ENCODE data around the gene MIAT.
"Not testable (repeated sequence)": the region's sequence is repeated elsewhere in the genome, so short reads cannot be mapped to it uniquely, and the experiment has no call there.

The MIAT gene

DNA sequence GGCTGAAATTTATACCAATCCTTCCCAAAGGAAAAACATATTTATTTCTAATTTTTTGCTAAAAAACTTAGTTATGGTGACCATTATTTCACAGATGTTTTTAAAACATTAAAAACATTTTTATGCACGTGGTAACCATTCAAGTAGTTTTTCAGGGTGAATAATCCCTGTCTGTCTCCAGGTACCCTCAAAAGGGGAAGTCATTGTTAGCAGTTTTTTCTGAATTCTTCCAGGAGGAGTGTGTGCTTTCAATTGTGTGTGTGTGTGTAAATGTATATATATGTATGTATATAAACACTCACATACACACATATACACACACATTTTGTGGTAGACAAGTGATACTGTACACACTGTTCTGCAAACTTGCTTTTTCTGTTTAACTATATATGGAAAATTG lies 43.9 kb downstream of the MIAT start:
- no peak for DNase-seq

DNA sequence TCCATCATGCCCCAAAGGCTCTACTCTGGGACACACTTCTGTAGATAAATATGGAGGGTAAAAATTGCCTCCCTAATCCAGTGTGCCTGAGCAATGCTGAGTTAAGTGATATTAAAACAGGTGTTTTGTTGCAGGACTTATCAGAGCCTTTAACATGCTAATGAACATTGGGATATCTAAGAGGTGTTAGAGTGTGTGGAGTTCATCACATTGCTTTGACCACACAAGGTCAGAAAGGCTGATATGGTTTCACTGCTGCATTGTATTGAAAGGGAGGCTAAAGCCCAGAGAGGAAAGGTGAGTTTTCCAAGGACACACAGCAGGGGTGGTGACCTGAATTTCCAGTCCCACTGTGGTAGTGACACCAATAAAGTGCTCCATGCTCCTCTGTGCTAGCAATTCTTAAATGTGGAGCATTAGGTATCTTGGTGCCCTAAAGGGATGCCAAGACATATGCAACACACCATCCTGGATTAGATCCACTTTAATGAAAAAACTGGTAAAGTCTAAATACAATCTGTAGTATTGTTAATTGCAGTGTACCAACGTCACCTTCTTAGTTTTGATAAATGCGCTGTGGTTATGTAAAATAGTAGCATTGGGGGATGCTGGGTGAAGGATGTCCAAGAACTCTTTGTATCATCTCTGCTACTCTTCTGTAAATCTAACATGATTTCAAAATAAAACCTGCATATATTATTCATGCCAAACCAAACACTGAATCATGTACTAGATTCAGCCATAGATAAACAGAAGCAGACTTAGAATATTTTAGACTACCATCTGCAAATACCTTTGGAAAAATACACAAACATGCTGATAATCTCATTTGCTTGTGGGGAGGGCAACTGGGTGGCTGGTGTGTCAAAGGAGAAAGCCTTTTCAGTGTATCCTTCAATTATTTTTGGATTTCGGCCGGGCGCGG lies 45.8 kb downstream of the MIAT start:
- DNase-seq = no peak

DNA sequence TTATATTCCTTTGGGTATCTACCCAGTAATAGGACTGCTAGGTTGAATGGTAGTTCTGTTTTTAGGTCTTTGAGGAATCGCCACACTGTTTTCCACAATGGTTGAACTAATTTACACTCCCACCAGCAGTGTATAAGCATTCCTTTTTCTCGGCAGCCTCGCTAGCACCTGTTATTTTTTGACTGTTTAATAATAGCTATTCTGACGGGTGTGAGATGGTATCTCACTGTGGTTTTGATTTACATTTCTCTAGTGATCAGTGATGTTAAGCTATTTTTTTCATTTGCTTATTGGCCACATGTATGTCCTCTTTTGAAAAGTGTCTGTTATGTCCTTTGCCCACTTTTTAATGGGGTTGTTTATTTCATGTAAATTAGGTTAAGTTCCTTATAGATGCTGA lies 48.0 kb downstream of the MIAT start:
- not testable (repeated sequence) for DNase-seq

DNA sequence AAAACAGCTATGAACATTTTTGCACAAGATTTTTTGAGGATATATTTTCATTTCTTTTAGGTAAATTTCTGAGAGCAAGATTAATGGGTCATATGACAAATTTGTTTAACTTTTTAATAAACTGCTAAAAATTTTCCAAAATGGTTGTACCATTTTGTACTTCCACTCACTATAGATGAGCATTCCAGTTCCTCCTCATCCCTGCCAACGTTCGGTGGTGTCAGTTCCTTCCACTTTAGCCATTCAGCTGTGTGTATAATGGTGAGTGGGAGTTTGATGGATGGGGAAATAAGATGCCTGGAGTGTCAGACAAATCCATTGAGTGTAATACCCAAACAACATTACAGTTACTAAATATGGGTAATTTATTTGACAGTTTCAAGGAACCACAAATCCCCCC lies 49.7 kb downstream of the MIAT start:
- DNase-seq = no peak

DNA sequence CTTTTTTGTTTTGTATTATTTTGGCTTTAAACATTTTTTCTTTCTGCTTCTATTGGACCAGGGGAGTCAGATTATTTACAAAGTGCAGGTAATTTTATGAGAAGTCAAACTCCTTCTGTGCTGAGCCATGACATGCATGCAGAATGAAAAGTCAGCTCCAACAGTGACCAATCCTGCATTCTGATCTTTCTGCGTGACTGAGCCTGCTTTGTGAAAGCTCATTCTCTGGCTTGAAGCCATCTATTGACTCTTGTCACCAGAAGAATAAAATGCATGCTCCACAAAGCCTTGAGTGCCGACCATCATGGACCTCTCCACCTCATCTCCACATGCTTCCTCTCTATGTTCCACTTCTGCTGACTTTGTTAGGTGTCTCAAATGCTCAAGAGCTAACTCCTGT lies 50.2 kb downstream of the MIAT start:
- DNase-seq = no peak

DNA sequence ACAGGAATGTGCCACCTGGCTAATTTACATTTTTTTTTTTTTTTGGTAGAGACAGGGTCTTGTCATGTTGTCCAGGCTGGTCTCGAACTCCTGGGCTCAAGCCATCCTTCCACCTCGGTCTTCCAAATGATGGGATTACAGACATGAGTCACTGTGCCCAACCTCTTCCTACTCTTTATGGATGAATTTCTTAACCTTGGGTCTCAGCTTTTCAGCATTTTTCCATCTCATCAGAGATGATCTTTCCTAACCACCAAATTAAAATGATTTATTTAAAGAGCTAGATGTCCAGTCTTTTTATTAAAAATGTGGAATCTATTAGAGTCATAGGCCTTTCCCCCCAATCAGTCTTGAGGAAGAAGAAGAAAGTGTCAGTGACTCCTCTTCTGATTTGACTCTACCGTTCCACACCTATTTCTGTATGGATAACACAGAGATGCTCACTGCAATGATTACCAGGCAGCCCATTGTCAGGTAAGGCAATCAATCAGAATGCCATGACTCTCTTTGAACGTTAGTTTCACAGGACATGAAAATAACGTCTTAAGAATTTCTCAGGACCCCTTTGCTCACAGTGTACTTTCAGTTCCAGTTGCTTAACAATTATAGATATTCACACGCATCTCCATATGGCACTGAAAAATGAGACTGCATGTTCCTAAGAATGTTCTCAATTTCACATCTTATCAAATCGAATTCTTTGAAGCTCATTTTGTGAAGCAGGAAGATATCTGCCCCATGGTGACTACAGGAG lies 51.0 kb downstream of the MIAT start:
- no peak for DNase-seq

DNA sequence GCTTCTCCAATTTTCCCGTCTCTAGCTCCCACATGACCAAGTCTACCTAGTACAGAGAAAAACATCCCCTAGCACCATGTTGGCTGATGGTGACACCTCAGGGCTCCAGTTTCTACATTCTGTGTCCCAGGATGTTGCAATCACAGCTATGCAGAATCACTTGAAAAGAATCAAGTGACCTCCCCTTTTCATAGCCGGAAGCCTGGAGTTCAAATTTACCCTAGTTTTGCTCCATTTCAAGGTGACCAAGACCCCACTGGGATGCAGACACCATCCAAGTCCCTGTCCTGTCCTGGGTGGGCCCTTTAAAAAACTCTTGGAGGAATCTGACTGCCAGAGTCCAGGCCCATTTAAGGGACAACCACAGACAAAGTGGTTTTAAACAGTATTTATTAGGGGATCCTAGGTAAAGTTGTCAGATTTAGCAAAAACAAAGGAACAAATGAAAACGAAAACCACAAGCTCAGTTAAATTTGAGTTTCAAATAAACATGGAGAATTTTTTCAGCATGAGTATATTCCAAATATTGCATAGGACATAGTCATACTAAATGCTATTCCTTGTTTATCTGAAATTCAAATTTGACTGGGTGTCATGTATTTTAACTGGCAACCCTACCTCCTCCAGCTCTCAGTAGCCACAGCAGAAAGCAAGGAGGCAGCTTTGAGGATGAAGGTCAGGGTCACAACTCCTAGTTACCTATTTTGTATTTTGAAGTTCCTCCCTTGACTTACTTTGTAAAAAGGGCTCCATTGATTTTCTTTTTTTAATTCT lies 52.4 kb downstream of the MIAT start:
- DNase-seq = no peak

DNA sequence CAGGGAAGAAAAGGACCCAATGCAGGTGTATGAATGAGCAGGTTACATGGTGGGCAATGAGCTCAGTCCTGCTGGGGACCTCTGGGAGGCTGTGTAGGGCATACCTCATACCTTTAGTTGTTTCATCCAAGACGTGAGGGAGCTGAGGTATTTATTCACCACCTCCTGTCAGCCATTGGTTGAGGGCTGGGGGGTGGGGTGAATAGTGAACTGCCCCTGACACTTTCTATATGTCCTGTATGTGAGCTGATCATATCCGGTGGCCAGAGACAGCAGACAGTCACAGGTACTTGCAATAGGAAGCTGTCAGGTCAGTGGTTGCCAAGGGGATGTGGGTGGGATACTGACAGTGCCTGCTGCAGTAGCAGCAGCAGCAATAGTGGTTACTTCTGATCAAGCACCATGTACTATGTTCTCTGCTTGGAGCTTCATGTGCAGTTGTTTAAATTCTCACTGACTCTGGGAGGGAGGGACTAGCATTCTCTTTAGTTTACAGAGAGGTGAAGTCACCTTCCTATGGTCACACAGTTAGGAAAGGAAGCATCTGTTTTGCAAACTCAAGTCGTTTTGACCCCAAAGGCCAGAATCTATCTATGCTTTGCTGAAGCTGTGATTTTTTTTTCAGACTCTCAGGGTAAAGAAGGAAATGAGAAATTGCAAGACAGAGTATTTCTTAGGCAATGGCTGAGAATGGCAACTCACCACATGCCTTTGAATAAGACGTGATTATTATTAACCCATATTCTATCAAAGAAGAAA lies 54.0 kb downstream of the MIAT start:
- no peak for DNase-seq

DNA sequence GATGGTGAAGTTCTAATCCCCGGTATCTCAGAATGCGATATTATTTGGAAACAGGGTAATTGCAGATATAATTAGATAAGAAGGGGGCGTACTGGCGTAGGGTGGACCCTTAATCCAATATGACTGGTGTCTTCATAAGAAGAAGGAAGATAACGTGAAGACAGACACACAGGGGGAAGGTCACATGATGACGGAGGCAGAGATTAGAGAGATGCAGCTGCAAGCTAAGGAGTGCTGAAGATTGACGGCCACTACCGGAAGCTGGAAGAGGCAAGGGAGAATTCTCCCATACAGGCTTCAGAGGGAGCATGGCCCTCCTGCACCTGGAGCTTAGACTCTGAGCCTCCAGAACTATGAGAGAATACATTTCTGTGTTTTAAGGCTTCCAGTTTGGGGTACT lies 54.8 kb downstream of the MIAT start:
- no peak for DNase-seq

DNA sequence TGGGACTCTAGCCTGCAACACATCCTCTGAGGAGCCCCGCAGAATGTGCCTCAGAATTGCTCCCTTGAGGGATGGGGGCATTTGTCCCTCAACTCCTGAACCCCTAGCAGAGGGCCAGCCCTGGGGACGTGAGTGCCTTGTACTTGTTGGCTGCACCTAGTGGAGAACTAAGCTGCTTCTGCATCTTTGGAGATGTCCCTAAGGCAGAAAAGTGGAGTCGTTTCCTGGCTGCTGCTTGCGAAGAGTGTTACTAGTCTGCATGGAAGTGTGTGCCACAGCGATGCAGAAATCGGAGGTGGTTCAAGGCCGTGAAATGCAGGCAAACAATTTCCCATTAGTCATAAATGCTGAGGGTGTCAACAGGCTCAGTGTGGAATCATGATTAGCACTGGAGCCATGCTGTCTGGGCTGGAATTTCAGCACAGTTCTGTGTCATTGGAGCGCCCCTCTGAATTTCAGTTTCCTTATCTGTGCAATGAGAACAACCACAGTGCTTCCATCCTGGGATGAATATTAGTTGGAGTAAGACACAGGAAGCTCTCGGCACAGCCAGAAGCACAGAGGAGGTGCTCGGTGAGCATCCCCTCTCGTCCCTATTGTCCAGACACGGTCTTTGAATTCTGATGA lies 56.5 kb downstream of the MIAT start:
- DNase-seq = no peak

DNA sequence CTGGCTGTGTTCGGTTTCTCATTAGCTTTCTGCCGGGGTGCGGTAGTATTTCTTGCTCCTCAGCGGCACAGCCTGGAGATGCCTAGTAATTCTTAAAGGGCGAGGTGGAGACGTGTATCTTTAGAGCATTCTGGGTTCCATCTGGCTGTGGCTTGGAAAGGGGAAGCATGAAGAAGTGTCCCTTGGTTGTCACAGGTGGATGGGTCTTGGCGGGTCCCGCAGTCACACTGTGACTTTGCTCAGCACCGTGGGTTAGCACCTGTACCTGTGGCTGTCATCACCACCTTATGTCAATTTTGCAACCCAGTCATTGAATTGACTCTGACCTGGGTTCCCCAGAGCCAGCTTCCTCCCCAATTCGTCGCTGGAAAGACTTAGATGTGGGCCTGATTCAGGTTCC lies 57.6 kb downstream of the MIAT start:
- no peak for DNase-seq

DNA sequence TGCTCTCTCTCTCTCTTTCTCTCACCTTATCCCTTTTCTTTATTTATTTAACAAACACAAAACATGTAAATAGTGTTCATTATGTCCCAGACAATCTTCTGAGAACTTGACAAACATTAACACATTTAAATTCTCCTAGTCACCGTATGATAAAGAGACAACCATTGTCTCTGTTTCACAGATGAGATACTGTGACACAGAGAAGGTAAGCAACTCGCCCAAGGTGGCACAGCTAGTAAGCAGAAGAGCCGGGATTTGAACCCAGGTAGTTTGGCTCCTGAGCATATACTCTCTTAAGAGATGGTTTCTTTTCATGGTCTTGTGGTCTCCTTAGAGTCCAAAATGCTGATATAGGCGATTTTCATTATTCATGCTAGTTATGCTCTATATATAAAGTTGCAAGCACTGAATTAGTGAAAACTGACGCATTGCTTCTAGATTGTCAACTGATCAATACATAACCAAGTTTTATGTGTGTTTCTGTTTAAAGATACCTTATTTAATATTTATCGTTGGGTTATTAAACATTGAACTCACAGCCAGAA lies 58.1 kb downstream of the MIAT start:
- DNase-seq = no peak

DNA sequence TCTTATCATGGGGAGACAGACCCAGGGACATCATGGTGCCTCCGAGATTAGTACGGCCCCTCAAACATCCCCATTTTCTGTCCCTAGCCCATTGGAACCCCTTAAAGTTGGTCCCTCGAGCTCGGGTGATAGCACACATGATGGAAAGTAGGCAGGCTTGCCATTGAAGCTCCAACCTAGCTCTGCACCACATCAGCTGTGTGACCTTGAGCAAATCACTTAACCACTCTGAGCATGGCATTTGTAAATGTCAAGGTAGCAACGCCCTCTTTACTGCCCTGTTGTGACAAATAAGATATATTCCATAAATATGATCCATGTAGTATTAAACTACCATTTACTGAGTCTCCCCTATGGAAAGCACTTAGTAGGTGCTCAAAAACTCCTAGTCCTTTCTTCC lies 61.1 kb downstream of the MIAT start:
- no peak for DNase-seq

DNA sequence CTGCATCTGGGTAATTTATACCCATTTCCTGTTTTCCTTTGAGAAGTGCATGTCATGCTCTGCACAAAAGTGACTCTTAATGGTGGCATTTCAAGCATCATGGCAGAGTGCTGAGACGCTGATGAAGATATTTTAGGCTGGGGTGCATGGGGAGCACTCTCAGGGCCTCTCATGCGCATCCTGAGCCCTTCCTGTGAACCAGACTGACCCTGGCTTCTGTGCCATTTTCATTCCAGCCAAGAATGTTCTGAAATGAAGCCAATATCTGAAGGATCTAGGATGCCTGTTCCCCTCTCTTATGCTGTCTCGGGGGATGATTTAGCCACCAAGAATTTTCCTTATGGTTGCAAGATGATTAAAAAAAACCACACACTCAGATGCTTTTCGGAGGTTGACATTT lies 61.5 kb downstream of the MIAT start:
- no peak for DNase-seq

DNA sequence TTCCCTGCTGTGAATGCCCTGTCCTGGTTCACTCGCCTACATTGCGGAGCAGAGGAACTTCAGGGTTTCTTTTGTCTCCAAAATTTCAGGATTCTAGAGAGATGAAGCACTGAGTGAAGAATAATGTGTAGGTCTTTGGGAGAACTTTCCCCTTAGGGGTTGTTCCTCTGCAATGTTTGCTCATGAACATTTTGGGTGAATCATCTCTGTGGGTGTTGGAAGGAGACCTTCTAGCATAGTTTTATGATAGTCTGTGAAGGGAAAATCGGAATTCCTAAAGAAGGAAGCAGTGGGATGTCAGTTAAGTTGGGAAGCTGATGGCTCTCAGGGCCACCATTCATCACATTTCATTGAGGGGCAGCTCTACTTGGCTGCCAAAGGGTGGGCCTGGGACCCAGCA lies 64.8 kb downstream of the MIAT start:
- no peak for DNase-seq

DNA sequence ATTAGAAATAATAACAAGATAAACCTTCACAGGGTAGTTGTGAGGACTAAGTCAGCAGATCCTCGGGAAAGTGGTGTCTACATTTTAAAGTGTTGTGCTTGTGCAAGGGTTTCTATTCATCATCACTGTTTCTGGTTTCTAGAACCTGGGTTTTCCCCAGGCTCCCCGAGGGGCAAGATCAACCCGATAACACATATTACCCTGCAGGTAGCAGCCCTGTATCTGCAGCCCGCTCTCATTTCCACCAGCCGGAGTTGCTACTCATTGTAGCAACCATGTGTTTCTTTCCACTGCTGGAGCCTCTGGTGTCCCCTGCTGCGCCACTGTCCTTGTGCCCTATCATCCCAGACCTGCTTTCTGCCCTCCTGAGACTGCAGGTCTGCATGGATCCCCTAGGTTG lies 67.0 kb downstream of the MIAT start:
- DNase-seq = no peak

DNA sequence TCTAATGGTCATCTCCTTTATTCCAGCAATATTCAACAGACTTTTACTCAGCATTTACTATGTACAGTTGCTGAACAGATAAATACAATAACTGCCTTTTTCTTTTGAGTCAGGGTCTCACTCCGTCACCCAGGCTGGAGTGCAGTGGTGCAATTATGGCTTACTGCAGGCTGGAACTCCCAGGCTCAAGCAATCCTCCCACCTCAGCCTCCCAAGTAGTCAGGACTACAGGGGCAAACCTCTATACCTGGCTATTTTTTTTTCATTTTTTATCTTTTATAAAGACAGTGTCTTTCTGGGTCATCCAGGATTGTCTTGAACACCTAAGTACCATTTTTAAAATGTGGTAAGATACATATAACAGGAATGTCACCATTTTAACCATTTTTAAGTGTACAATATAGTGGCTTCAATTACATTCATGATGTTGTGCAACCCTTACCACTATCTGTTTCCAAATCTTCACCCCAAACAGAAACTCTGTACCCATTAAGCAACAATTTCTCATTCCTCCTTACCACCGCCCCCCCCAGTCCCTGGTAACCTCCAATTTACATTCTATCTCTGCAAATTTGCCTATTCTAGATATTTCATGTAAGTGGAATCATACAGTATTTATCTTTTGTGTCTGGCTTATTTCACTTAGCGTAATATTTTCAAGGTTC lies 67.8 kb downstream of the MIAT start:
- DNase-seq = no peak
